ENCODE results near the gene COLEC12. TPM values are rescaled to one million over a fixed set of nuclear protein-coding genes. Genes with fewer than 3 reads are reported as not detected.
"Not testable (repeated sequence)": the region's sequence is repeated elsewhere in the genome, so short reads cannot be mapped to it uniquely, and the experiment has no call there.

COLEC12 gene
- total RNA-seq, 1 experiment from 2014 or later = not detected

- H2AFZ ChIP-seq (ENCODE audit: low read depth, low read length, poor library complexity, severe bottlenecking) = no peak overlapping the region
- H3K4me1 ChIP-seq (ENCODE audit: control insufficient read depth in 1 of 2, insufficient read depth in 2 of 2, low read length in 2 of 2) = no peaks in the 10 kb centered on the region
- ATAC-seq = peak; percentile 76
- ChIA-PET RAD21 (ENCODE audit: low non-redundant PET in 1 of 2, low total read pairs in 2 of 2, uncharacterized antibody in 2 of 2, unreplicated experiment in 2 of 2) (no interaction called here), POLR2A (interaction anchor here (0.6 kb wide), 1 partner anchor 21 kb away, joined by 3 read pairs; no protein-coding TSS in a partner anchor), CTCF (interaction anchor here (1.9 kb wide), 1 partner anchor 185 kb away, joined by 7 read pairs; no protein-coding TSS in a partner anchor)
- TF ChIP-seq SP1 (IDR thresholded peaks at IDR 0.05; ENCODE audit: low read depth) (no peak), RAD21 (IDR thresholded peaks at IDR 0.05; ENCODE audit: low read depth) (peak; percentile 34; the same call in 1 of the 2 replicates), TCF7L2 (IDR thresholded peaks at IDR 0.05; ENCODE audit: borderline replicate concordance, extremely low read depth, insufficient read depth, insufficient read length) (no peak), JUND (IDR thresholded peaks at IDR 0.05) (no peak), YY1 (IDR thresholded peaks at IDR 0.05; ENCODE audit: extremely low read depth, insufficient replicate concordance, low read depth, low read length) (no peak), POLR2AphosphoS5 (IDR thresholded peaks at IDR 0.05; ENCODE audit: low read depth, low read length) (no peak), ZFX (IDR thresholded peaks at IDR 0.05) (no peak), FOSL1 (IDR thresholded peaks at IDR 0.05; ENCODE audit: low read depth) (no peak), CBX3 (IDR thresholded peaks at IDR 0.05; ENCODE audit: low read depth) (no peak), SIN3A (IDR thresholded peaks at IDR 0.05; ENCODE audit: low read depth) (no peak), CTCF (IDR thresholded peaks at IDR 0.05 in 2 of 3, conservative IDR thresholded peaks at IDR 0.05 in 1 of 3; ENCODE audit: borderline replicate concordance in 1 of 3, insufficient read depth in 1 of 3, low read depth in 2 of 3, low read length in 2 of 3) (peak; percentile 21 to 41 (median 31); a peak in 4 of 6 replicates)
- no peaks in the 10 kb centered on the region for H3K9me3 ChIP-seq (ENCODE audit: control insufficient read depth in 1 of 2, insufficient read depth in 1 of 2, low read depth in 1 of 2, low read length in 2 of 2)
- H3K4me2 ChIP-seq (ENCODE audit: low read length) = no peak overlapping the region
- H3K79me2 ChIP-seq (ENCODE audit: insufficient read depth, low read length) = no peaks in the 10 kb centered on the region
- intact Hi-C loops (cut with micrococcal nuclease) = no loop called here
- H3K36me3 ChIP-seq (ENCODE audit: control insufficient read depth in 1 of 2, insufficient read depth in 2 of 2, low read length in 2 of 2) = no peaks in the 10 kb centered on the region
- H3K27me3 ChIP-seq (ENCODE audit: insufficient read depth, low read length) = no peaks in the 10 kb centered on the region
- no TSS peak for BruUV-seq (replicated peaks)
- no peak for DNase-seq (ENCODE audit: low read depth, low spot score)
- no peak overlapping the region for H3K4me3 ChIP-seq (replicated peaks in 1 of 2; ENCODE audit: low read depth in 1 of 2, low read length in 2 of 2)
- H3K9ac ChIP-seq (ENCODE audit: low read length) = no peak overlapping the region
- H3K27ac ChIP-seq (ENCODE audit: low read depth, low read length) = no peak overlapping the region
- H3K9me2 ChIP-seq (ENCODE audit: insufficient read depth) = no peaks in the 10 kb centered on the region
- no peaks in the 10 kb centered on the region for H4K20me1 ChIP-seq (ENCODE audit: insufficient read depth)
Observed at GRCh38 chr18:292271-292670, 208.2 kb downstream of the COLEC12 start.

- ATAC-seq; H3K4me3 ChIP-seq (replicated peaks in 1 of 2; ENCODE audit: low read depth in 1 of 2, low read length in 2 of 2); H3K4me1 ChIP-seq (ENCODE audit: control insufficient read depth in 1 of 2, insufficient read depth in 2 of 2, low read length in 2 of 2); H3K36me3 ChIP-seq (ENCODE audit: control insufficient read depth in 1 of 2, insufficient read depth in 2 of 2, low read length in 2 of 2); H3K27ac ChIP-seq (ENCODE audit: low read depth, low read length); H4K20me1 ChIP-seq (ENCODE audit: insufficient read depth); CTCF ChIA-PET; POLR2A ChIA-PET; H3K9me2 ChIP-seq (ENCODE audit: insufficient read depth); H3K4me2 ChIP-seq (ENCODE audit: low read length); H3K27me3 ChIP-seq (ENCODE audit: insufficient read depth, low read length); RAD21 ChIA-PET (ENCODE audit: low non-redundant PET in 1 of 2, low total read pairs in 2 of 2, uncharacterized antibody in 2 of 2, unreplicated experiment in 2 of 2); H3K9ac ChIP-seq (ENCODE audit: low read length); H2AFZ ChIP-seq (ENCODE audit: low read depth, low read length, poor library complexity, severe bottlenecking); BruUV-seq (replicated peaks); H3K79me2 ChIP-seq (ENCODE audit: insufficient read depth, low read length); H3K9me3 ChIP-seq (ENCODE audit: control insufficient read depth in 1 of 2, insufficient read depth in 1 of 2, low read depth in 1 of 2, low read length in 2 of 2); DNase-seq (ENCODE audit: low read depth, low spot score): not testable (repeated sequence)
- intact Hi-C loops (cut with micrococcal nuclease) = loop anchor here (10.0 kb wide), 1 partner anchor 545 kb away; no protein-coding TSS in a partner anchor
Observed at GRCh38 chr18:289970-290369, 210.5 kb downstream of the COLEC12 start.

Data from HCT116 (cell line).